GM21717 (cell line): ENCODE data around the gene PFDN5.
A peak's percentile ranks its signal among the peaks of the same experiment; 100 is the strongest.
"Not testable (repeated sequence)": the region's sequence is repeated elsewhere in the genome, so short reads cannot be mapped to it uniquely, and the experiment has no call there.

Source experiments
- ATAC-seq: cut with Tn5 transposase; IDR thresholded peaks from one replicate; pipeline ENCODE4 v1.9.1; 2021; ENCODE audit warnings: mild to moderate bottlenecking, moderate library complexity; ENCODE audit not compliant: unreplicated experiment

Gene PFDN5

DNA sequence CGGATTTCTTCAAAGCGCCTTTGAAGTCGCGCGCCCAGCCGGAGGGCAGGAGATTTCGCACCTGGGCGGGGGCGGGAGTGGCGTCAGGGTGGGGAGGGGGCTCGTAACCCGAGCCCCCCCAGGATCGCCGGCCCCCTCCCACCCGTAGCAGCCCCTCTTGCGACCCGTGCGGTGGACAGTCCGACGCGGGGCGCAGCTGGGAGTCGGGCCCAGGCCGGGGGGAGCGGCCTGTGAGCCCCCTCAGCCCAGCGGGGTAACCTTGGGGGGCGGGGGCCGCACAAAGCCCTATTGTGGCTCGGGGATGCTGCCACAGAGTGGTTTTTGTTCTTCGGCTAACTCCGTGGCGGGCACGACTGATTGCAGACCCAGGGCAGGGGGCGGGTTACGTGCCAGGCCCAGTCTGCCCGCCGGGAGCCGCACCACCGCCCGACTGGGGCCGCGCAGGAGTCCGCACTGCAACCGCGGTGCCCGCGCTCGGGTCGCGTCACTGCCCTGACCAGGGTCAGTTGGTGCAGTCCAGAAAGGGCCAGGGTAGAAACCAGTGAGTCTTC, 30.2 kb downstream of the PFDN5 start:
- ATAC-seq: no peak

DNA sequence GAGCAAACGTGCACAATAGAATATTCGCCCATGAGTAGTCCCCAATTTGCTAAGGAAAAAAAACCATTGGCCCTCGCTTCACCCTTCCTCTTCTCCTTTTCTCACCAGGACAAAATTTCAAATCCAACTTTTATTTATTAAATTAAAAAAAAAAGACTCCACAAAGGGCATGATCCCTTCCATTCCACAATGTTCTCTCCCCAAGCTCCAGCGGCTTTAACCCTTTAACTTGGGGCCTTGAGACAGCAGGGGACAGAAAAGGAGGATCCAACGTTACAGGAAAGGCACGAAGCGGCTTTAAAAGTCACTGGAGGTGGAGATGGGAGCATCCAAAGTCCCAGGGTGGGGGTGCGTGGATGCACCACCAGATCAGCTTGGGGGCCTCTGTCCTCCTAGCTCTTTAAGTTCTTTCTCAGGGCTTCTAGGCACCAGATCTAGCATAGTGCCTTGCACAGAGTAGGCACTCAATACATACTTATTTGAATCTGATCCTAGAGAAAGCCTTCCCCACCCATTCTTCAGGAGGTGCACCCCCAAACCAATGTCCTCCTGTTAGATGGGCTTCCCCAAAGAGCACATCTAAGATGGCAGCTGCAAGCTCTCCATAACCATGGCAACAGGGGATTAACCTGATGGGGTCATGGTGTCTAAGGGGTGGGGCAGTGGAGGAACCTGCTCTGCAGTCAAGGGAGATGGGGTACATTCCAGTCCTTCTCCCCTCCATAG, 31.3 kb downstream of the PFDN5 start:
- no peak for ATAC-seq

DNA sequence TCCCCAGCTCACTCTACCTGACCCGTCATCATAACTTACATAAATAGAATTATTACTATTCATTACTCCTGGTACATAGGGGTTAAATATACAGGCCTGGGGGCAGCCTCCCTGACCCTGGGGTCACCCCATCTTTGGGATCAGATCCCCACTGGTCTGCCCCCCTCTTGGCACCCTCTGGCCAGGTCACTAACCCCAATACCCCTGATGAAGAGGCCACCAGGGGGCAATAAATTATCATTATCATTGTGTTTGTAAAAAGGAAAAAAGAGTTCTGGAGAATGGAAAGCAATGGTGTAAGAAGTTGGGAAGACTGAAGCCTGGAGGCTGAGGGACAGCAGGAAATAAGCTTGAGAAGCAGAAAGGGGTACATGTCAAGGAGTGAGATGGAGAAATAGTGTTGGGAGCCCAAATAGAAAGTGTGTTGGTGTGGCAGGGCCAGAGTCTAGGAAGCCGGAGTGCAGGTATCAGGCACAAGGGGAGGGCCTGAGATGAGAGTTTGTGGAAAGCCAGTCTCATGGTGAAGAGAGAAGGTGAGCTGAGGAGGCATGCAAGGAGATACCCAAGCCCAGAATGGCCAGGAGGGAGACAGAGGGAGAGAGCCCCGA, 32.2 kb downstream of the PFDN5 start:
- no peak for ATAC-seq

DNA sequence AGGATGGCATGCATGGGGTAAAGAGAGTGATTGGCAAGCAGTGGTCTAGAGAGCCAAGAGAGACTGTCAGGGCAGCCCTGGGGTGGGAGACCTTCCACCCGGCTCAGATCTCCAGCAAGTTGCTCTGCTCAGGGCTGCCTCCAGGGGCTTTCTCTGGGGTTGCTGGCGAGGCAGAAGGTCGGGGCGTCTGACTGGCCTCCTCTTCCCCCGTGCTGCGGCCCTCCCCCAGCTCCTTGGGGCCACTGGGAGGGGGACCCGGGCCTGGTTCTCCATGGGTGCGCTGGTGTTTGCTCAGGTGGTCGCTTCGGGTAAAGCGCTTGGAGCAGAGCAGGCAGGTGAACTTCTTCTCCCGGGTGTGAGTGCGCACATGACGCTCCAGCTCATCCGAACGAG, 32.7 kb downstream of the PFDN5 start:
- ATAC-seq: no peak

DNA sequence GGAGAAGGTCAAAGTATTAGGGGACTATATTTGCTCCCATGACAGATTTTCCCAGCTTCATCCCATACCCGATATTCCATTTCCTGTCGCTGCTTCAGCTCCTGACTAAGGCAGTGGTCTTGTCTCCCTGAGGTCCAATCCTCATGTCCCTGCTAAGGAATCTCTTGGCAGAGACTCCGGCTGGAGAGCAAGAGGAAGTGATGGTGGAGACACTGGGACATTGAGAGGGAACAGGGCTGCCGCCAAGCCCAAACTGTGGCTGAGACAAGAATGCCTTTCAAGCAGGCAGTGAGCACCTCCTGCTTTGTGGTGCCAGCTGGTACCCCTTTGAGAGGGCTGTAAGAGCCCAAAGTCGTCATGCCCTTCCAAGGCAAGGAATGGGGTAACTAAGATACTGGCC, 35.3 kb downstream of the PFDN5 start:
- no peak for ATAC-seq

DNA sequence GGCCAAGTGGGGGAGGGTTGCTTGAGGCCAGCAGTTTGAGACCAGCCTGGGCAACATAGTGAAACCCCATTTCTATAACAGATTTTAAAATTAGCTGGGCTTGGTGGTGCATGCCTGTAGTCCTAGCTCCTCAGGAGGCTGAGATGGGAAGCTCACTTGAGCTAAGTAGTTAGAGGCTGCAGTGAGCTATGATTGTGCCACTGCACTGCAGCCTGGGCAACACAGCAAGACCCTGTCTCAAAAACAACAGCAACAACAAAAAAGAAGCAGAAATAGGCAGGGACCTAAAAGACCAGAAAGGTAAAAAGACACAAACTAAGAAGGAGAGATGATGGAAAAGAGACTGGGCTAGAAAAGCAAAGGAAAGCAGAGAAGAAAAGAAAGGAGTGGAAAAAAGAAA, 37.0 kb downstream of the PFDN5 start:
- ATAC-seq: not testable (repeated sequence)

DNA sequence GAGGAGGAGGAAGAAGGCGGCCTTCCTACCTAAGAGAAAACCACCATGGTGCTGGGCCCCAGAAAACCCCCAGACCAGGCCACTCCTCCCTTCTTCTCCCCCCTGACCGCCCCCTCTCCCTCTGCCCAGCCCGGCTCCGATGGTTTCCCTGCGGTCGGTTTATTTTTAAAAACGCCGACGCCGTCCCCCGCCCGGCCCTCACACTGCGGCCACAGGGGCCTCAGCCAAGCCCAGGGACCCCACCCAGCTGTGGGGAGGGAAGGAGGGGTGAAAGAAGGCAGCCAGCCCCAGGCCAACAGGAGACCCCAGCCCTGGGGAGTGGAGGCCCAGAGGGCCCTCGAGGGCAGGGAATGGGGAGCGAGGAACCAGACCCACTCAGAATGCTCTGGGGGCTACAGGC, 37.4 kb downstream of the PFDN5 start:
- ATAC-seq: no peak

DNA sequence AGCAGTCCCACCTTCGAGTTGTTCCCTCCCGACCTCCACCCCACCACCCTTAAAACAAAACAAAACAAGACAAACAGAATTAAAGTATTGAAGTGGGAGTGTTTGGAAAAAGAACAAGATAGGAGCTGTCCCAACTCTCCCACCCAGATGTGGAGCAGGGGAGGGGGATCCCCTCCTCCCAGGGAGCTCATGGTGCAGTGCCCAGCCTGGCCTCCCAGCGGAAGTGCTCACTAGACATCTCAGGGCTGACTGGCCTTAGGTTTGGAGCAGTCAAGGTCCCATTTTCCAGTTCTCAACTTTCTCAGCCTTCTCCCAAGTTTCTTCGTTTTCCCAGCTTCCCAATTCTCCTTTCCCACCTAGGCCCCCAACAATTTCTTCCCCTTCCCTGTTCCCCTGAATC, 37.9 kb downstream of the PFDN5 start:
- no peak for ATAC-seq

DNA sequence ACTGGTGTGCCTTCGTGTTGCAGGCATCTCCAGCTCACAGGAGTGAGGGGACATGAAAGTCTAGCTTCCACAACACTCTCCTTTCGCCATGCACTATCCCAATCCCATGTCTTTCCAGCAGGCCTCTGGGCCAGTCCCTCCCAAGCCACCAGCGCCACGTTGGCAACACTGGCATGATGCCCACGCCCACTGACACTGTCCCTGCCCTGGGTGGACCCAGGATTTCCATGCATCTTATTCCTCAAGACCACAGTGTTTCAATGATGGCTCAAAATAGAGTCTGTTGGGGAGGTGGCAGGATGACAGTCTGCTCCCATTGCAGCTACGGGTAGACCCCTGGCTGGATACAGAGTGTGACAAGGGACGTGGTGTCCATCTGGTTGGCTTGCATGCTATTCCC, 38.5 kb downstream of the PFDN5 start:
- ATAC-seq: no peak

DNA sequence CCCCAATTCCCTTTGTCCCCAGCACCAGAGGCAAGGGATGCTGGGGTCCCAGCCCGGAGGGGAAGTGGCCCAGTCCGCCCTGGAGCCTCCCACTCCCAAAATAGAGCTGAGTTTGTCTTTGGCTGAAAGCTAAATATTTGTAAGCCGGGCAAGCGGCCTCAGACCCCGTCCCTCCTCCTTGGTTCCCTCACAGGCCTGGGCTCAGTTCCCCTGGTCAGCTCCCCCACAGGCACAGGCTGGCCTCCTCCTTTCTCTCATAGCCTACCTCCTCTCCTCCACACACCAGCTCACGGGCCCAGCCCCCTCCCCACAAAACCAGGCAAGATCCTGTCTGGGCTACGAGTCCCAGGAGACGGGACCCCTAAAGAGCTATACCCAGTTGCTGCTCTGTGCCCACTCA, 39.5 kb downstream of the PFDN5 start:
- no peak for ATAC-seq

DNA sequence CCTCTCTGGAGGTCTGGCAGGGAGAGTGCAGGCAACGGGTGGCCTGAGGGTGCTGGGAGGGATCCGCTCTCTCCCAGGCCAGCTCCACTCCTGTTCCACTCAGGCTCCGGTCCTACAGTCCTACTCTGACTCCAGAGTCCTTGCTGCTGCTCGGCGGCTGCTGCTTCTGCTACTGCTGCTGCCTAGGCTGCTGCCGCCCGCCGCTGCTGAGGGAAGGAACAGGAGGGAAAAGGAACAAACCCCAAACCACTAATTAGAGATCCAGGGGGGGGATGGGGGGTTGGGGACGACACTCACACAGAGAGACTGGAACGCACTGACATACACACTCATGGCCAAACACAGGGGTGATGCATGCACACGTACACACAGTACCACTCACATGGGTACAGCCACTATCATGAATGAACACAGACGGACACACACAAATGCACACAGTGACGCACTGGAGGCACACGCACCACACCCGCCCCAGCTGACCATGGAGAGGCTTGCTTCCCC, 40.9 kb downstream of the PFDN5 start, which contains the start of gene SP7:
Gene SP7, minus strand, starts transcription at position 174 of the 501 bp plus-strand sequence. CDS start 708 bp downstream, outside the sequence.
- no peak for ATAC-seq

DNA sequence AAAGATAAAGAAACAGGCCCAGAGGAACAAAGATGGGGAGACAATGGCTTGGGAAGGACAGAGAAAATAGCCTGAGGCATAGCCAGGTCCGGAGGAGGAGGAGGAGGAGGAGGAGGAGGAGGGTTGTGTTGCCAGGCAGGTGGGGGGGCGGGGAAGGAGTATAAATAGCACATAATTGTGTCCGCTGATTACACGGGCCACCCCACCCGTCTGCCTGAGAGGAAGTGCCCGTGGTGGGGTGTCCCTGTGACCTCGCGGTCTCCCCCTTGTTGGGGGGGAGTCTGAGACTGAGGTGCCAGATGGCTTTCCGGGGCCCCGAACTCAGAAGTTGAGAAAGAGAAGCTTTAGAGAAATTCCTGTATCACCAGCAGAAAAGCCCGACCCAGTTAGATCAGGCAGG, 42.7 kb downstream of the PFDN5 start:
- no peak for ATAC-seq

DNA sequence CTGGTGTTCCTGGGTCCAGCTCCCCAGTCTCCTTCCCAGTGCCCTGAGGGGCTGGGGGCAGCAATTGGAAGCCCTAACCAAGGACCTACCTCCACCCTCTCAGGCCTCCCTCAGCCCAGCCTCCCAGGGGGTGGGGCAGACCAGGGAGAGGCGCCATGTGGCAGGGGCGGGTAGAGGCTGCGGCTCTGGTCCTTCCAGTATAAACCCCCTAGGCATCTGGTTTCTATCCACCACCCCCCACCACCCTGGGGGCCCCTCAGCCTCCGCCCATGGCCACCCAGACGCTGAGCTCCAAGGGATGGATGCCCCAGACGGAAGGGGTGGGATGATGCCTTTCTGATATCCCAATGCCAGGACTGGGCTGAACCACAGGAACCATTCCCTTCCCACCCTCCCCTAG, 43.6 kb downstream of the PFDN5 start:
- no peak for ATAC-seq

DNA sequence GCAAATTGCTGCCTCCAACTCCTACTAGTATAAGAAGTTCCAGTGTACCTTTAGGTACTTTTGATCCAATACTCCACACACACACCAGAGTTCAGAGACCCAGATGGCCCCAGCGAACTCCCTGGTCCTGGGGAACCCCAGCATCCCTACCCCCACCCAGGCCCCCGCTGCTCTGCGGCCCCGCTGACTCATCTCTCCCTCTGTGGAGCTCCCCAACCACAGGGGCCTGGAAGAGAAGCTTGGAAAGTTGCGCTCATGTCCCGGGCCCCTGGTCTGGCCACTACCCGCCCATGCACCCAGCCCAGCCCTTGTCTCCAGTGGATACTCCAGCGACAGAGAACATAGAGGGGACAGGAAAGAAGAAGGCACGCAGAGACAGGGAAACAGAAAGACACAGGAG, 45.1 kb downstream of the PFDN5 start:
- no peak for ATAC-seq

DNA sequence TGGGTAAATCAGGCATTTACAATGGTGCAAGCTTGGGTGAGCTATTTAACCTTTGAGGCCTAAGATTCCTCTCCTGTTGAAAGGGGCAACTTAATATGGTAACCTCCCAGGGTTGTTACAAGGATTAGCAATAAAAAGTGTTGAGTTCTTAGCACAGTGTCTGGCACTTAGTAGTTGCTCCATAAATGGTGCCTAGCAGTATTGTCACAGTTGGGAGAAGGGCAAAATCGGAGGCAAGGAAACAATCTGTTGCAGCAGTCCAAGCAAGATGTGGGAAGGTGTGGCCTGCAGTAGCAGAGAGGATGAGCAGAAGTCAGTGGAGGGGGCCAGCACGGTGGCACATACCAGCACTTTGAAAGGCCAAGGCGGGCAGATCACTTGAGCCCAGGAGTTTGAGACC, 48.1 kb downstream of the PFDN5 start:
- ATAC-seq: no peak

DNA sequence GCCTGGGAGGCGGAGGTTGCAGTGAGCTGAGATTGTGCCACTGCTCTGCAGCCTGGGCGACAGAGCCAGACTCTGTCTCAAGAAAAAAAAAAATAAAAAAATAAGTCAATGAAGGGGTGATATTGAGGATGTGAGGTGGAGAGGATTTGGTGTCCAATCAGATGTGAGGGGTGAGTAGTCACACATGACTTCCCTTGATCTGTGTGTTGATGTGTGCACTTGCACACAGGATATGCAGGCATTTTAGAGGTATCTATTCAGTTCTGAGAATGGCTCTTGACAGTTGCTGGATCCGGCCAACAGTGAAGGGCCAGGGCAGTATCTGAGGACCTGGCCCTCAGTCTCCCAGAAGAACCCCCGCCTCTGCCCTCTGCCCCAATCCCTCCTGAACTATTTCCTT, 48.6 kb downstream of the PFDN5 start:
- no peak for ATAC-seq

DNA sequence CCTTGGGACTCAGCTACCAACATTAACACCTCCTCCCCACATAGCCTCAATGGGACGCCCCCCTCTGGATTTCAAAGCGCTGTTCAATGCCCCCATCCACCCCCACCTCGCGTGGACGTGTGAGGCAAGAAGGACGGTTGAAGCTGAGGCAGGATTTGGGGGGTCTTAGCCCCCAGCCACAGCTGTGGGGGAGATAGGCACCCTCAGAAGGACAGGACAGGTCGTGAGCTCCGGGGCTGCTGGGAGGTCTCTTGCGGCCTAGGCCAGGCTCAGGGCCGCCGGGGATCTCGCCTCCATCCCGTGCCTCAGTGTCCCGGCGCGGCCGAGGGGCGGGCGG, 49.1 kb downstream of the PFDN5 start:
- ATAC-seq: no peak

DNA sequence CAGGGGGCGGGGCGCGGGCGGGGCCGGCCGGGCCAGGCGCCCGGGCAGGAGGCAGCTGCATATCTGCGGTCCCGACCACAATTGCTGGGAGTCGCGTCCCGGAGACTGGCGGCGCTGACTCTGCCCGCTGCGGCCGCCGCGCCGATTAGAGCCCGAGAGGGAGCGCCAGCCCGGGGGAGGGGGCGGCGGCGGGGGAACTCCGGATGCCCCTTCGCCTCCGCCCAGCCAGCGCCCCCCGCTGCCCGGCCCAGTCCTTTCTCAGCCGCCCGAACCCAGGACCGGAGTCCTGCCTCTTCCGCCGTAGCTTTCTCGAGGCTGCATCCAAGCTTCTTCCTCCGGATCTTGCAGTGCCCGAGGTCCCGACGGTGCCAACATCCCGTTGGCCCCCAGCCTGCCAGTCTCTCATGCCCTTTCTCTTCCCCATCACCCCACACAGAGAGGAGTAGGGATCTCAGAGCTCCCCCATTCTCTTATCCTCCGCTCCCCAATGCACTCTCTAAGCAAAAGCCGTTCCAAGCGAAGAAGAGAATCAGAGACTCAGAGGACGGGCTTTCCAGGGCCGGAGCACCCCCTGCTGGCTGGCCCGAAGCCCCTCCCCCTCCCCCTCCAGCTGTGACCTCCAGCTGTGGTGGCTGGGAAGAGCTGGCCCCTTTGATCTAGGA, 49.6 kb downstream of the PFDN5 start:
- peak; percentile 60 for ATAC-seq

DNA sequence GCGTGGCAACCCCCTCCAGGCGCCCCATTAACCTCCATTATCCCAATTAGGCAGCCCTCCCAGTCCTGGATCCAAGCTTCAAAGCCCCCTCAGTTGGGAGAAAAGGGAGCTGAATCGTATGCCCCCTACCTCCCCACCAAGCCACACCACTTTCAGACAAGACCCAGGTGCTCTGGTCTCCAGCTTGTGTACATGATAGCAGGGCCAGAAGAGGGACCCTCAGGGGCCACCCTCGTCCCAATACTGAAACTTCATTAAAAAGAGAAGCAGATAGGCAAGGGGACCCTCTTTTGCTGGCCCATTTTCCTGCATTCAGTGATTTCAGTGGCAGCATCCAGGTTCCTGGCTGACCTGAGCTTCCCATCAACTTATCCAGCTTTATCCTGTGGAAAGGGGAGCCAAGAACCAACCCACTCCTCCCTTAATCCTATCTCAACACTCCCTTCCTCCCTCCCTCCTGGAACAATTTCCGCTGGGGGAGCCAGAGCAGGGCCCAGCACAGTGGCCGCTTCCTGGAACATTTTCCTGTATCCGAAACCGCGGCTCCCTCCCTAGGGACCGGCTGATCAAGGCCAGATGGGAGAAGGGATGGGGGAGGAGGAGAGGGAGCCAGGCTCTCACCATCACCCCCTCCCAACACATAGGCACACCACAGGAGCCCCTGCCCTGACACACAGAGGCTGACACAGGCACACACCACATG, 50.3 kb downstream of the PFDN5 start:
- ATAC-seq: peak; percentile 24

DNA sequence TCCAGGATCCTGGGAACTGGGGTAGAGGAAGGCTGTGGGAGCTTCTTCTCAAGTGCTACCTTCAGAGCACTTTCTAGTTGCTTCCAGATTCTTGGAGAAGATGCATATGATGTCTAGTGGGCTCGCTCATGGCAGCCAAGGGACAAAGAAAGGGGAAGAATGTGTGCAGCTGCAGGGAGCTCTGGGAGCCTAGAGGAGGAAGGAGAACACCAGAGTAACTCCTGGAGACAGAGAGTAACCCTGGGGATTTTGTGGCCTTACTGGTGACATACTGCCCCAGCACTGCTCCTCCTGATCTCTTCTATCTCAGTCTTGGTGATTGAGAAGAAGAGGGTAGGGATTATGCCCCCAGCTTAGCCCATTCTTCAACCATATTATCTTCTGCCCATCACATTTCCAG, 51.1 kb downstream of the PFDN5 start:
- ATAC-seq: no peak

DNA sequence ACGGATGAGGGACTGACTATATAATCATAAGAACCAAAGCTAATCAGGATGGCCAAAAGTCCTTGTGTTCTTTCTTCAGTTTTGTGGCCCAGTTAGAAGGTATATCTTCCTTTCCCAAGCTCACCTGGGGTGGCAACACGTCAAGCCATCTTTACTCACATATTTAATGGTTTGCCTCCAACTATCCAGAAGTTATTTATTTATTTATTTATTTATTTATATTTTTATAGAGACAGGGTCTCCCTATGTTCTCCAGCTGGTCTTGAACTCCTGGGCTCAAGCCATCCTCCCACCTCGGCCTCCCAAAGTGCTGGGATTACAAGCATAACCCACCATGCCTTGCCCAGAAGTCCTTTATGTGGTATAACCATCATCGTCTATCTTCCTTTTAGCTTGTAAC, 52.6 kb downstream of the PFDN5 start:
- no peak for ATAC-seq
